ENCODE results near the gene HS3ST4.

GRCh38 chr16:25905810-25906209 is 214.1 kb downstream of the HS3ST4 start:
- TF ChIP-seq CTCF (IDR thresholded peaks at IDR 0.05), result no peak
- TF ChIP-seq POLR2A (IDR thresholded peaks at IDR 0.05), result no peak
- no peak for TF ChIP-seq POLR2AphosphoS5 (IDR thresholded peaks at IDR 0.05)
